ENCODE data around the gene HPCAL1.
"Not testable (repeated sequence)": the region's sequence is repeated elsewhere in the genome, so short reads cannot be mapped to it uniquely, and the experiment has no call there.

HPCAL1 gene

GRCh38 chr2:10302479-10303180, at the start of gene HPCAL1:
Gene HPCAL1, plus strand, starts transcription at chr2:10302904. Its CDS starts 116,854 bp downstream, at chr2:10419758.
- DNase-seq (ENCODE audit: low spot score) = peak; percentile 66

- no peak for DNase-seq (ENCODE audit: low spot score)
Observed at GRCh38 chr2:10253596-10254372, 48.9 kb upstream of the HPCAL1 start.

- no peak for DNase-seq (ENCODE audit: low spot score)
Observed at GRCh38 chr2:10254373-10255188, 48.1 kb upstream of the HPCAL1 start.

- DNase-seq (ENCODE audit: low spot score) = no peak
Observed at GRCh38 chr2:10255189-10256030, 47.3 kb upstream of the HPCAL1 start.

GRCh38 chr2:10256031-10256514, 46.6 kb upstream of the HPCAL1 start:
- DNase-seq (ENCODE audit: low spot score) = no peak

- no peak for DNase-seq (ENCODE audit: low spot score)
Observed at GRCh38 chr2:10256515-10257031, 46.1 kb upstream of the HPCAL1 start.

- no peak for DNase-seq (ENCODE audit: low spot score)
Observed at GRCh38 chr2:10257036-10257435, 45.7 kb upstream of the HPCAL1 start.

GRCh38 chr2:10257500-10258147, 45.1 kb upstream of the HPCAL1 start:
- no peak for DNase-seq (ENCODE audit: low spot score)

- no peak for DNase-seq (ENCODE audit: low spot score)
Observed at GRCh38 chr2:10258326-10258725, 44.4 kb upstream of the HPCAL1 start.

- no peak for DNase-seq (ENCODE audit: low spot score)
Observed at GRCh38 chr2:10258726-10259125, 44.0 kb upstream of the HPCAL1 start.

- no peak for DNase-seq (ENCODE audit: low spot score)
Observed at GRCh38 chr2:10260130-10260529, 42.6 kb upstream of the HPCAL1 start.

GRCh38 chr2:10263526-10263925, 39.2 kb upstream of the HPCAL1 start:
- DNase-seq (ENCODE audit: low spot score) = not testable (repeated sequence)

GRCh38 chr2:10264506-10265328, 38.0 kb upstream of the HPCAL1 start:
- no peak for DNase-seq (ENCODE audit: low spot score)

- DNase-seq (ENCODE audit: low spot score) = no peak
Observed at GRCh38 chr2:10265329-10266132, 37.2 kb upstream of the HPCAL1 start.

GRCh38 chr2:10266133-10266620, 36.5 kb upstream of the HPCAL1 start:
- no peak for DNase-seq (ENCODE audit: low spot score)

- no peak for DNase-seq (ENCODE audit: low spot score)
Observed at GRCh38 chr2:10267036-10267435, 35.7 kb upstream of the HPCAL1 start.

GRCh38 chr2:10267551-10268465, 34.9 kb upstream of the HPCAL1 start:
- DNase-seq (ENCODE audit: low spot score) = no peak

GRCh38 chr2:10269291-10269690, 33.4 kb upstream of the HPCAL1 start:
- DNase-seq (ENCODE audit: low spot score) = no peak

Measured in hematopoietic multipotent progenitor cell treated with erythropoietin and hydrocortisone succinate and interleukin-3 and kit ligand, for 17 days (in vitro differentiated cells).